ENCODE measurements around the gene SAMD4B.
"Not testable (repeated sequence)": the region's sequence is repeated elsewhere in the genome, so short reads cannot be mapped to it uniquely, and the experiment has no call there.

SAMD4B gene

GRCh38 chr19:39341719-39342604, at the start of gene SAMD4B:
Gene SAMD4B, plus strand, starts transcription at chr19:39342421. Its CDS starts 14,473 bp downstream, at chr19:39356894.
- peak; percentile 95 to 99 for DNase-seq (ENCODE audit: extremely low read depth in 1 of 2, low read depth in 1 of 2)

GRCh38 chr19:39293394-39293793, 48.8 kb upstream of the SAMD4B start:
- no peak for DNase-seq (ENCODE audit: extremely low read depth in 1 of 2, low read depth in 1 of 2)

GRCh38 chr19:39296055-39296645, 46.1 kb upstream of the SAMD4B start, which contains the start of gene IFNL1:
Gene IFNL1, plus strand, starts transcription at chr19:39296407. Its CDS starts 15 bp downstream, at chr19:39296422.
- no peak for DNase-seq (ENCODE audit: extremely low read depth in 1 of 2, low read depth in 1 of 2)

- DNase-seq (ENCODE audit: extremely low read depth in 1 of 2, low read depth in 1 of 2) = no peak
Measured at GRCh38 chr19:39296906-39297305, 45.3 kb upstream of the SAMD4B start.

- peak in 1 of 2 donors; percentile 43 for DNase-seq (ENCODE audit: extremely low read depth in 1 of 2, low read depth in 1 of 2)
Measured at GRCh38 chr19:39297931-39298634, 44.1 kb upstream of the SAMD4B start.

- DNase-seq (ENCODE audit: extremely low read depth in 1 of 2, low read depth in 1 of 2) = no peak
Measured at GRCh38 chr19:39299404-39299803, 42.8 kb upstream of the SAMD4B start.

- DNase-seq (ENCODE audit: extremely low read depth in 1 of 2, low read depth in 1 of 2) = no peak
Measured at GRCh38 chr19:39299832-39300231, 42.4 kb upstream of the SAMD4B start.

GRCh38 chr19:39301021-39301420, 41.2 kb upstream of the SAMD4B start:
- no peak for DNase-seq (ENCODE audit: extremely low read depth in 1 of 2, low read depth in 1 of 2)

- DNase-seq (ENCODE audit: extremely low read depth in 1 of 2, low read depth in 1 of 2) = no peak
Measured at GRCh38 chr19:39301562-39301961, 40.7 kb upstream of the SAMD4B start.

- DNase-seq (ENCODE audit: extremely low read depth in 1 of 2, low read depth in 1 of 2) = no peak
Measured at GRCh38 chr19:39303373-39304184, 38.6 kb upstream of the SAMD4B start.

GRCh38 chr19:39304185-39304513, 38.1 kb upstream of the SAMD4B start:
- DNase-seq (ENCODE audit: extremely low read depth in 1 of 2, low read depth in 1 of 2) = no peak

- no peak for DNase-seq (ENCODE audit: extremely low read depth in 1 of 2, low read depth in 1 of 2)
Measured at GRCh38 chr19:39304701-39305571, 37.3 kb upstream of the SAMD4B start.

GRCh38 chr19:39306075-39306474, 36.1 kb upstream of the SAMD4B start:
- DNase-seq (ENCODE audit: extremely low read depth in 1 of 2, low read depth in 1 of 2) = no peak

GRCh38 chr19:39307046-39307821, 35.0 kb upstream of the SAMD4B start:
- no peak for DNase-seq (ENCODE audit: extremely low read depth in 1 of 2, low read depth in 1 of 2)

- DNase-seq (ENCODE audit: extremely low read depth in 1 of 2, low read depth in 1 of 2) = no peak
Measured at GRCh38 chr19:39307822-39308530, 34.2 kb upstream of the SAMD4B start.

- no peak for DNase-seq (ENCODE audit: extremely low read depth in 1 of 2, low read depth in 1 of 2)
Measured at GRCh38 chr19:39308531-39309304, 33.5 kb upstream of the SAMD4B start.

GRCh38 chr19:39309305-39309670, 32.9 kb upstream of the SAMD4B start:
- DNase-seq (ENCODE audit: extremely low read depth in 1 of 2, low read depth in 1 of 2) = not testable (repeated sequence)
